ENCODE data around the gene CLSTN2. TPM values are rescaled to one million over a fixed set of nuclear protein-coding genes. Genes with fewer than 3 reads are reported as not detected.

The CLSTN2 gene
- total RNA-seq, 1 experiment from 2014 or later, result 0.68 TPM

- Histone ChIP-seq H4K91ac (ENCODE audit: insufficient read length, low read depth, low read length) (no peak overlapping the region), H2BK5ac (ENCODE audit: insufficient read length, low read length) (no peak overlapping the region), H3K18ac (ENCODE audit: insufficient read length, low read depth, low read length) (no peak overlapping the region), H3K79me1 (ENCODE audit: insufficient read depth, low read depth, low read length, poor library complexity, severe bottlenecking) (no peaks in the 10 kb centered on the region), H3K23me2 (ENCODE audit: insufficient read length, low read depth, low read length, poor library complexity, severe bottlenecking) (no peaks in the 10 kb centered on the region), H3K56ac (ENCODE audit: insufficient read length, low read depth, low read length) (no peak overlapping the region), H3K4me1 (ENCODE audit: insufficient read depth, low read length) (no peaks in the 10 kb centered on the region; the same call in 1 of the 2 replicates), H2BK20ac (ENCODE audit: low read depth, low read length, poor library complexity, severe bottlenecking) (no peak overlapping the region), H3K4ac (ENCODE audit: low read depth, low read length) (no peak overlapping the region), H3K9me3 (ENCODE audit: control insufficient read depth, low read depth, low read length) (no peaks in the 10 kb centered on the region), H2AFZ (ENCODE audit: low read length) (no peak overlapping the region), H3K79me2 (ENCODE audit: insufficient read depth, low read length) (no peaks in the 10 kb centered on the region), H3K14ac (ENCODE audit: insufficient read depth, low read length) (no peak overlapping the region), H4K20me1 (ENCODE audit: control insufficient read depth, insufficient read depth, insufficient read length) (no peaks in the 10 kb centered on the region), H3K4me2 (ENCODE audit: insufficient read depth, insufficient read length, low read length) (no peak overlapping the region), H3K9ac (ENCODE audit: extremely low read depth, insufficient read length, low read length) (no peak overlapping the region), H2BK12ac (ENCODE audit: insufficient read length, low read depth, low read length) (no peak overlapping the region), H3K23ac (ENCODE audit: insufficient read length, low read depth, low read length) (no peak overlapping the region), H2AK5ac (ENCODE audit: insufficient read length, low read length) (no peak overlapping the region), H3K27me3 (ENCODE audit: insufficient read depth, low read length) (no peaks in the 10 kb centered on the region), H3T11ph (ENCODE audit: low read length) (no peak overlapping the region), H3K27ac (ENCODE audit: insufficient read length, low read depth, low read length) (no peak overlapping the region), H2BK120ac (ENCODE audit: low read depth, low read length, poor library complexity, severe bottlenecking) (no peak overlapping the region), H2BK15ac (ENCODE audit: low read depth, low read length) (no peak overlapping the region), H4K5ac (ENCODE audit: insufficient read length, low read depth, low read length) (no peak overlapping the region), H4K8ac (replicated peaks; ENCODE audit: insufficient read length, low read depth, low read length) (no peak overlapping the region)
- no CpG with 5 or more reads among the region's 5 CpGs for WGBS (ENCODE audit: extremely low coverage, insufficient read length, low lambda C conversion rate)
- peaks cover 4 to 8% of the 10 kb centered on the region in 2 experiments; a peak in 2 of 4 replicates for H3K4me1 Mint-ChIP-seq
- H3K36me3 Mint-ChIP-seq (ENCODE audit: insufficient read depth in 1 of 3, low read depth in 3 of 3), result no peaks in the 10 kb centered on the region
- no peak for TF ChIP-seq CTCF (conservative IDR thresholded peaks at IDR 0.05)
- no peaks in the 10 kb centered on the region for H3K27me3 Mint-ChIP-seq (ENCODE audit: low read depth)
- H3K27ac Mint-ChIP-seq, result no peak overlapping the region
- DNase-seq, result no peak
- no peak overlapping the region for H3K4me3 Mint-ChIP-seq
- H3K9me3 Mint-ChIP-seq, result no peaks in the 10 kb centered on the region
Observed at GRCh38 chr3:140273542-140274195, 338.7 kb downstream of the CLSTN2 start.

Data from H9 (cell line).